Smooth muscle cell (in vitro differentiated cells): ENCODE measurements around the gene PRKCA. TPM values are rescaled to one million over a fixed set of nuclear protein-coding genes. Genes with fewer than 3 reads are reported as not detected.

Experiments used
- DNase-seq: peaks from one replicate; lab custom pipeline; 2025; ENCODE audit not compliant: unreplicated experiment; lab: John Stamatoyannopoulos, UW
- H2AFZ ChIP-seq: fragments of 200-600 bp; sonication (generic); 2 replicates; pipeline ENCODE4 v1.6.0; 2016; ENCODE audit warnings: antibody characterized with exemption, low read depth, mild to moderate bottlenecking
- H3F3A ChIP-seq: fragments of 200-600 bp; sonication (generic); 2 replicates; pipeline ENCODE4 v1.6.0; 2017; ENCODE audit warnings: antibody characterized with exemption, low read depth
- H3K27ac ChIP-seq: fragments of 200-600 bp; sonication (generic); 2 replicates; pipeline ENCODE4 v1.5.1; 2016; ENCODE audit warnings: low read depth, mild to moderate bottlenecking
- H3K27me3 ChIP-seq: fragments of 200-600 bp; sonication (generic); 2 replicates; pipeline ENCODE4 v1.6.1; 2016; ENCODE audit warnings: low read depth, mild to moderate bottlenecking
- H3K36me3 ChIP-seq: fragments of 200-600 bp; sonication (generic); 2 replicates; pipeline ENCODE4 v1.5.1; 2016; ENCODE audit warnings: low read depth
- H3K4me1 ChIP-seq: fragments of 200-600 bp; sonication (generic); 2 replicates; pipeline ENCODE4 v1.5.1; 2016; ENCODE audit warnings: low read depth
- H3K4me2 ChIP-seq: fragments of 200-600 bp; sonication (generic); 2 replicates; pipeline ENCODE4 v1.6.0; 2016; ENCODE audit warnings: mild to moderate bottlenecking
- H3K4me3 ChIP-seq: fragments of 200-600 bp; sonication (generic); 2 replicates; pipeline ENCODE4 v1.5.1; 2016; ENCODE audit warnings: mild to moderate bottlenecking
- H3K79me2 ChIP-seq: fragments of 200-600 bp; sonication (generic); 2 replicates; pipeline ENCODE4 v1.6.0; 2016; ENCODE audit warnings: low read depth, mild to moderate bottlenecking
- H3K9ac ChIP-seq: fragments of 200-600 bp; sonication (generic); 2 replicates; pipeline ENCODE4 v1.6.0; 2016; ENCODE audit warnings: low read depth
- H3K9me3 ChIP-seq: fragments of 200-600 bp; sonication (generic); replicated peaks from 2 replicates; pipeline ENCODE4 v1.5.1; 2016; ENCODE audit warnings: low read depth
- H4K20me1 ChIP-seq: fragments of 200-600 bp; sonication (generic); 2 replicates; pipeline ENCODE4 v1.6.0; 2016; ENCODE audit warnings: low read depth
- CTCF ChIP-seq: fragments of 200-600 bp; sonication (generic); IDR thresholded peaks from 2 replicates; pipeline ENCODE4 v1.5.1; 2017; ENCODE audit warnings: borderline replicate concordance, mild to moderate bottlenecking, antibody characterized with exemption; ENCODE audit not compliant: insufficient read depth, poor library complexity, severe bottlenecking
- WGBS: methylation state at CpG from one replicate; pipeline ENCODE4 v1.1.7; 2016; ENCODE audit warnings: low lambda C conversion rate; 5-methylcytosine and 5-hydroxymethylcytosine counted together
- polyA plus RNA-seq: library from polyadenylated mRNA; unstranded; fragments of >200 nt; fragmentation: Nextera tagmentation; extraction: Ambion mirVana; gene quantifications from 2 replicates; pipeline ENCODE4 v1.2.1, GENCODE V29; 2016
- total RNA-seq: library from RNA; depleted of rRNA; stranded (reverse); fragments of >200 nt; gene quantifications from 2 replicates; pipeline ENCODE4 v1.2.3, GENCODE V29; 2014

PRKCA gene
- total and polyA plus RNA-seq, 2 experiments from 2014 or later = 0.78 to 7.1 TPM

DNA sequence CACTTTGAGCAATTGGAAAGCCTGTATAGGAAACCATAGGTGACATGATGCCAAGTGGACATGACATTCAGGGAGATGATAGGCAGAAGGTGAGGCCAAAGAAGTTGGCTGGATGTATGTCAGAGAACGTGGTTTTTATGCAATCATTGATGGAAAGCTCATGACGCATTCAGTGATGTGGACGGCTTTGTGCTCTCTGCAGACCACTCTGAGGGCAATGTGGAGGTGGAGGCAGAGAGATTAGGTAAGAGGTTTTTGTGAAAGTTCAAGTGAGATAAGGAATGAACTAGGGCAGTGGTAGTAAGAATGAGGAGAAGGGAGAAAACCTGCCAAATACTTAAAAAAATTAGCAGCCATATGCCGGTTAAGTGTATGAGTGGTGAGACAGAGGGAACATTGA is 99.0 kb downstream of the PRKCA start:
- H3K36me3 ChIP-seq = no peaks in the 10 kb centered on the region
- H4K20me1 ChIP-seq = no peaks in the 10 kb centered on the region
- no peak for TF ChIP-seq CTCF
- H3K9ac ChIP-seq = no peak overlapping the region
- H3K27me3 ChIP-seq = no peaks in the 10 kb centered on the region
- 89% methylated on average over 4 of the region's 4 CpGs for WGBS
- H3F3A ChIP-seq = no peaks in the 10 kb centered on the region
- H3K4me1 ChIP-seq = peaks cover 5% of the 10 kb centered on the region
- H3K4me3 ChIP-seq = no peak overlapping the region
- H2AFZ ChIP-seq = no peak overlapping the region
- H3K79me2 ChIP-seq = no peaks in the 10 kb centered on the region
- no peak overlapping the region for H3K27ac ChIP-seq
- no peak for DNase-seq
- H3K9me3 ChIP-seq = no peaks in the 10 kb centered on the region
- H3K4me2 ChIP-seq = no peak overlapping the region

DNA sequence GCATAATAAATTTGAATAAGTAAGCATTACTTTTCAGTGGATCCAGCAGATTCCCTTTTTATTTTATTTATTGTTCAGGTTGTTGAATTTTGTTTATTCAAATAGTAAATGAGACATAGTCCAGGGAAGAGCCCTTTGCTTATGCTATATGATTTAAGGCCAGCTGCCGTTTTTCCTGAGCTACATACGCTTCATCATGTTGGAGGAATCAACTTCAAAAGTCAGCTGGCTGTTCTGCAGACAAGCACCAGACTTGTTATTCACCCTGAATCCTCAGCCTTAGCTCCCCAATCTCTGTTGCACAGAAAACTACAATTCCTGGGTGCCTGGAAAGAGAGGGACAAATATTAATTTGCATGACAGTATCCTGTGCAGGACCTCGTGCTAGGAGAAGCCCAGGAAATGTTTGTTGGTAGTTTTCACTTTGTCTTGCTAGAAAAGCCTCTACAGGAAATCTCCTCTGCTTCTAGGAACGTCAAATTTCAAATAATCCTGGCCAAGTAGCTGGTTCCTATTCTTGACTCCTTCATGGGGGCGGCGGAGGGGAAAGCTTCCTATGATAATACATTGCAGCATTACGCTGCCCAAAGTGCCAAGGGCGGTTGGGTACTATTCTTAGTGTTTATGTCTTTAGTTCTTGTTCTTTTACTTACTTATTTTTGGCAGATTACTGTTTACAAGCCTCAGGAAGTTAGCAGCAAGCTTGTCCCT is 101.6 kb downstream of the PRKCA start:
- H3K4me2 ChIP-seq = no peak overlapping the region
- H3K4me1 ChIP-seq = peaks cover 5% of the 10 kb centered on the region

GRCh38 chr17:66405836-66406677 is 103.6 kb downstream of the PRKCA start:
- Histone ChIP-seq H4K20me1 (no peaks in the 10 kb centered on the region), H3K79me2 (no peaks in the 10 kb centered on the region), H3K4me2 (no peak overlapping the region), H3K27me3 (no peaks in the 10 kb centered on the region), H3K27ac (no peak overlapping the region), H3K4me1 (peaks cover 5% of the 10 kb centered on the region), H3K9ac (no peak overlapping the region), H3K36me3 (no peaks in the 10 kb centered on the region), H3F3A (no peaks in the 10 kb centered on the region), H3K9me3 (no peaks in the 10 kb centered on the region), H2AFZ (no peak overlapping the region), H3K4me3 (no peak overlapping the region)
- WGBS = 88% methylated on average over 6 of the region's 6 CpGs
- TF ChIP-seq CTCF = no peak
- no peak for DNase-seq

More for the DNA sequence above, 101.6 kb downstream of the PRKCA start:
- TF ChIP-seq CTCF = no peak
- WGBS = 62% methylated on average over 8 of the region's 8 CpGs
- Histone ChIP-seq H3K9me3 (no peaks in the 10 kb centered on the region), H3K9ac (no peak overlapping the region), H4K20me1 (no peaks in the 10 kb centered on the region), H3K4me3 (no peak overlapping the region), H2AFZ (no peak overlapping the region), H3K27ac (no peak overlapping the region), H3K79me2 (no peaks in the 10 kb centered on the region), H3F3A (no peaks in the 10 kb centered on the region), H3K36me3 (no peaks in the 10 kb centered on the region), H3K27me3 (no peaks in the 10 kb centered on the region)
- no peak for DNase-seq
